GM12865 (cell line): ENCODE data around the gene GLIS2.

Experiments
- DNase-seq: peaks from one replicate; pipeline ENCODE4 v3.0.0; 2010; ENCODE audit warnings: low read depth
- H3K4me3 ChIP-seq: 2 replicates; pipeline ENCODE4 v1.5.1; 2011; ENCODE audit warnings: mild to moderate bottlenecking, low read depth, low read length, control low read depth
- TF ChIP-seq, protein P1 (sequence below): IDR thresholded peaks from 2 replicates; pipeline ENCODE4 v1.5.1; 2011; ENCODE audit warnings: low read length, control low read depth, low read depth, inconsistent platforms; ENCODE audit not compliant: insufficient read depth; ENCODE audit errors: missing control alignments

GLIS2 gene

DNA sequence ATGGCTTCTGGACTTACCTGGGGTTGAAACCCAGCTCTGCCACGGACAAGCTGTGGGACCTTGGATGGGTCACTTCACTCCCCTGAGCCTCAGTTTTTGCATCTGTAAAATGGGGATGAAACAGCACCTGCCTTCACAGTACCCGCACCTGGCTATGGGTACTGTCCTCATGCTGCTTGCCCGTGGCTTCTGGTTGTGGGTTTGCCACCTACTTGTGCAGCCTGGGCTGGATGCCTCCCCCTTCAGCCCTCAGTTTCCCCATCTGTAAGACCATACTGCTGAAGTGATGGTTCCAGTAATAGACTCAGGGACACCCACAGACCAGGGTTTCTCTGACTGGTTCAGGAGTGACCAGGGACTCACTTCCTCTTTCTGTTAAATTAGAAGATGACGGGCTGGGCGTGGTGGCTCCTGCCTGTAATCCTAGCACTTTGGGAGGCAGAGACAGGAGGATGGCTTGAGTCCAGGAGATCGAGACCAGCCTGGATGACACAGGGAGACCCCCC, 9.4 kb downstream of the GLIS2 start:
- no peak overlapping the region for H3K4me3 ChIP-seq
- TF ChIP-seq, protein P1, sequence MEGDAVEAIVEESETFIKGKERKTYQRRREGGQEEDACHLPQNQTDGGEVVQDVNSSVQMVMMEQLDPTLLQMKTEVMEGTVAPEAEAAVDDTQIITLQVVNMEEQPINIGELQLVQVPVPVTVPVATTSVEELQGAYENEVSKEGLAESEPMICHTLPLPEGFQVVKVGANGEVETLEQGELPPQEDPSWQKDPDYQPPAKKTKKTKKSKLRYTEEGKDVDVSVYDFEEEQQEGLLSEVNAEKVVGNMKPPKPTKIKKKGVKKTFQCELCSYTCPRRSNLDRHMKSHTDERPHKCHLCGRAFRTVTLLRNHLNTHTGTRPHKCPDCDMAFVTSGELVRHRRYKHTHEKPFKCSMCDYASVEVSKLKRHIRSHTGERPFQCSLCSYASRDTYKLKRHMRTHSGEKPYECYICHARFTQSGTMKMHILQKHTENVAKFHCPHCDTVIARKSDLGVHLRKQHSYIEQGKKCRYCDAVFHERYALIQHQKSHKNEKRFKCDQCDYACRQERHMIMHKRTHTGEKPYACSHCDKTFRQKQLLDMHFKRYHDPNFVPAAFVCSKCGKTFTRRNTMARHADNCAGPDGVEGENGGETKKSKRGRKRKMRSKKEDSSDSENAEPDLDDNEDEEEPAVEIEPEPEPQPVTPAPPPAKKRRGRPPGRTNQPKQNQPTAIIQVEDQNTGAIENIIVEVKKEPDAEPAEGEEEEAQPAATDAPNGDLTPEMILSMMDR, result no peak
- peak; percentile 37 for DNase-seq

DNA sequence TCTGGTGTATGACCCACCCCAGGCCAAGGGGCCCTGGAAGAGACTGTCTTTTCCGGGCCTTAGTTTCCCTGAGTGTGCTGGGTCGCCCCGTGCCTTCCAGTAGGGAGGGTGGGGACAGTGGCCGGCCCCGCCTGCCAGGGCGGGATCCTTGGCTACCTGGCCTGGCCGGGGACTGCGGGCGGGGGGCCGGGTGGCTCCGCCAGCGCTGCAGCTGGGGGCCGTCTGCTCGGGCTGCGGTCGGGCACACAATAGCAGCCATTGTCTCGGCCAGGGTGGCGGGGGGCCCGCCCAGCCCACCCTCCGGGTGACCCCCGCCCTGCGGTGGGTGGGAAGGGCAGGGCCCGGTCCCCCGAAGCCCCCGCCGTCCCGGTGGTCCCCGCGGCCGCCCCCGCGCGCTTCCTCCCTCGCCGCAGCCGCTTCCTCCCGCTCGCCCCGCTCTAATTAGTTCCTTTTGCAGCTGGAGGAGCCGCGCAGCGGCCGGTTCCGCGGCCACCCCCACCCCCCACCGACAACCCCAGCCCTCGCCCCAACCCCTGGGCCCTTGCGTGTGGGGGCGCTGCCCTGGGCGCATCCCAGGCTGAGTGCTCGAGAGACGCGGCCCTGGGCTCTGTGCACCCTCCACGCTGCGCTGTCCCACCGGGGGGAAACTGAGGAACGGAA, 11.6 kb downstream of the GLIS2 start:
- TF ChIP-seq, protein P1, result no peak
- DNase-seq, result no peak
- no peak overlapping the region for H3K4me3 ChIP-seq

DNA sequence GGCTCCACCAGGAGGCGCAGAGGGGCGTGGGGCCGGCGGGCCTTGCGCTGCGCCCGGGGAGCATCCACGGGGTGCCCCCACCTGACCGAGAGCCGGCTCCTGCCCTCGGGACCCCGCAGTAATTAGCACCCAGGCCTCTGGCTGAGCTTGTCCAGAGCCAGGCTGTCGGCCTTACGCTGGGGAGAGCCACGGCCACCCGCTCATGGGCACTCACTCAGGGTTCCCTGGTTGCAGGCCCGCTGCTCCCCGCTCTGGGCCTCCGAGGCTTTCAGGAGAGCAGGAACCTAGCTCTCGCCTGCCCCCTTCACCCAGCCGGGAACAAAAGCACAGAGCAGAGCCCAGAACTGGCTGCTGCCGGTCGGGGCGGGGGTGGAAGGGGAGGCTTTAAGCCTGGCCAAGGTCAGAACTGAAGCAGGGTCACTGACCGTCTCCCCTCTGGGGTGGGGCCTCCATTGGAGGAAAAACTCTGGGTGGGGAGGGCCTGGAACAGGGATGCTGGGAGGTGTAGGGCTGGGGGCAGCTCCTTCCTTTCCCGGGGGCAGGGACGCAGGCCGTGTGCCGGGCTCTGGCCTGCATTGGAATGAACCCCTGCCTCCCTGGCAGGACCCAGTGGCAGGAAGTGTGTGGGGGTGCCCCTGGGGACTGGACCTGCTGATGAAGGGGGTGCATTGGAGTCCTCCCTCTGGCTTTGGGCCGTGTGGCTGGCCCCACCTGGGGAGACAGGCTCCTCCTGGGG, 12.3 kb downstream of the GLIS2 start:
- H3K4me3 ChIP-seq, result no peak overlapping the region
- DNase-seq, result peak; percentile 56
- TF ChIP-seq, protein P1, result peak; percentile 26

DNA sequence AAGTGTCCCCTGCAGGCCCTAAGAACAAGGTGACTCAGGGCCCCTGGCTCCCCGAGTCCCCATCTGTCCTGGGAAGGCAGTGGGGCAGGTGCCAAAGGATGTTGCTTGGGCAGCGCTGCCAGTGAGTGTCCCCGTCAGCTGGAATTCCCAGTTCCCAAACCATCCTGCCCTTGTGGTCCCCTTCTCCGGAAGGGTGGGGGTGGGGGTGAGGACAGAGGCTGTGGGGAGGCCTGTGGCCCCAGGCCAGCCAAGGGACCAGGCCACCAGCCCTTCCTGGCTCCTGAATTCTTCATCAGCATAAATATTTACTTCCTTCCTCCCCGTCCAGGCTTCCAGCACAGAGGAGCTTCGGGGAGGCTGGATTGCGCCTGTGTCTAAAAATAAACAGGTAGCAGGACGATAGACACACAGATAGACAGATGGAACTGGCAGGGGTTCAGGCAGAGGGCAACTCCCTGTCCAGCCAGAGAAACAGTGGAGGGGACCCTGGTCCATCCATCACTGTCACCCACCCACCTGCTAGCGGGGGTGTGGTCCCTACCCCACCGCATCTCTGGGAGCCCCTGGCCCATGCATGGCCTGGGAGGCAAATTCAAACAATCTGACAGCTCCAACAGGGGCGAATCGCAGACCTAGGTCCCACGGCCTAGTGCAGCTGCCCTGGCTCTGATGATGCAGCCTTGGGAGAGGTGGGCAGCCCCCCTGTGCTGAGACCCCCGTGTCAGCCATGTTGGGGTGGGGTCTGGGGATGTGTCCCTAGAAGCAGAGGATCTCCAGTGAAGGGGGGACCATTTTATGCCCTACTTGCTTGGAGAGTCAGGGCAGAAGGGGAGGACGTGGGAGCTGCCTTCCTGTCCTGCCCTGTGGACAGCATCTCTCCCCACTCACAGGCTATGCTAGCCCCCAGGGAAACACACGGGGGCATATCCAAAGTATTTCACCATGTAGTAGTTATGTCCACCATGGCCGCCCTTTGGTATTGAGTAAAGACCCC, 13.2 kb downstream of the GLIS2 start:
- TF ChIP-seq, protein P1, result no peak
- no peak for DNase-seq
- no peak overlapping the region for H3K4me3 ChIP-seq

DNA sequence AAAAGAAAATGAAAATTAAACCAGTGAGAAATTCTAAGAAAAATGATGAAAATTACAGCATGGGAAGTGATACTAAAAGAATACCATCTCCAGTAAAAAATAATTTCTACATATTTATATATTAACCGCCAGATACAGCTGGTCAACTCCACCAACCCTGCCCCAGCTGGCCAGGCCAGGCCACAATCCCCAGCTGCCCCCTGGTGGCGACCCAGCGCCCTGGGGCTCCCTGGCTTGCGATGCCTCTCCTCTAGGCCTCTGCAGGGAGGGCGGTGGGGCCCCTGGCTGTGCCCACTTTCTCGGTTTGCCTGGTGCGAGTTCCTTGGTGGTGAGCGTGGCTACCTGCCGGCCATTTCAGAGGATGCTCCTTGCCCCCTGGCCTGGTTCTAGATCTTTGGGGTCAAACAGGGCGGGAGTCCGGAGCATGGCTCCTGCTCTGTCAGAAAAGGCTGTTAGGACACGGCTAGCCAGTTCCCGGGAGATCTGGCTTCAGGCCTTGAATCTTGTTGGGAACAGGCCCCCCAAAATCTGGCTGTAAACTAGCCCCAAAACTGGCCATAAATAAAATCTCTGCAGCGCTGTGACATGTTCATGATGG, 14.5 kb downstream of the GLIS2 start:
- TF ChIP-seq, protein P1, result peak; percentile 97

DNA sequence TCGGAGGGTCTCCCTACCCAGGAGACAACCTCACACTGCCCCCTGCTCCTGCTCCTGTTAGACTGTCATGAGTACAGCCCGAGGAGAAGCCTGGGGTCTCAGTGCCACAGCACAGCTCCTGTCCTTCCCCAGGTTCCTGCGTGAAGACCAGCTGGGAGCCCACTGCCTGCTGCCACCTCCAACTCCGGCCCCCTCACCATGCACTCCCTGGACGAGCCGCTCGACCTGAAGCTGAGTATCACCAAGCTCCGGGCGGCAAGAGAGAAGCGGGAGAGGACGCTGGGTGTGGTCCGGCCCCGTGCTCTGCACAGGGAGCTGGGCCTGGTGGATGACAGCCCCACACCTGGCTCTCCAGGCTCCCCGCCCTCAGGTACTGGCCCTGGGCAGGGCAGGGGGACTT, 16.2 kb downstream of the GLIS2 start:
- TF ChIP-seq, protein P1, result no peak
- H3K4me3 ChIP-seq, result no peak overlapping the region
- DNase-seq, result no peak

More for the DNA sequence above, 14.5 kb downstream of the GLIS2 start:
- DNase-seq, result peak; percentile 72
- no peak overlapping the region for H3K4me3 ChIP-seq
